Cardiac muscle cell (in vitro differentiated cells and primary cell): ENCODE measurements around the gene NEURL1B. TPM values are rescaled to one million over a fixed set of nuclear protein-coding genes. Genes with fewer than 3 reads are reported as not detected.
"Not testable (repeated sequence)": the region's sequence is repeated elsewhere in the genome, so short reads cannot be mapped to it uniquely, and the experiment has no call there.

Experiments used
- DNase-seq, 2 donors: peaks; one replicate each; pipeline versions ENCODE4 v3.0.0 to v3.0.0-alpha.2; 2010 to 2017; ENCODE audit warnings: low read depth in 1 of 2, low spot score in 1 of 2
- H3K27ac ChIP-seq: fragments of 200-600 bp; sonication (generic); 2 replicates; pipeline ENCODE4 v1.5.1; 2016
- H3K27me3 ChIP-seq: fragments of 200-600 bp; sonication (generic); 2 replicates; pipeline ENCODE4 v1.6.0; 2016; ENCODE audit warnings: control low read depth
- H3K36me3 ChIP-seq: fragments of 200-600 bp; sonication (generic); 2 replicates; pipeline ENCODE4 v1.5.1; 2016; ENCODE audit warnings: control low read depth
- H3K4me1 ChIP-seq: fragments of 200-600 bp; sonication (generic); 2 replicates; pipeline ENCODE4 v1.8.1; 2017; ENCODE audit warnings: low read depth, mild to moderate bottlenecking, mixed run types
- H3K4me3 ChIP-seq: fragments of 200-600 bp; sonication (generic); 2 replicates; pipeline ENCODE4 v1.5.1; 2016; ENCODE audit warnings: mild to moderate bottlenecking
- H3K9me3 ChIP-seq: fragments of 200-600 bp; sonication (generic); 2 replicates; pipeline ENCODE4 v1.5.1; 2017; ENCODE audit warnings: low read depth, mild to moderate bottlenecking, control low read depth
- polyA plus RNA-seq: library from polyadenylated mRNA; unstranded; fragments of >200 nt; fragmentation: Nextera tagmentation; extraction: Ambion mirVana; gene quantifications from 2 replicates; pipeline ENCODE4 v1.2.1, GENCODE V29; 2016
- total RNA-seq: library from RNA; depleted of rRNA; stranded (reverse); fragments of >200 nt; gene quantifications from 2 replicates; pipeline ENCODE4 v1.2.3, GENCODE V29; 2016
- TF ChIP-seq, protein P1 (sequence below): IDR thresholded peaks from 2 replicates; pipeline ENCODE4 v1.5.1; 2012; ENCODE audit warnings: low read depth, mild to moderate bottlenecking, low read length

The NEURL1B gene
- total and polyA plus RNA-seq, 2 experiments from 2014 or later: 4.6 to 55.8 TPM

DNA sequence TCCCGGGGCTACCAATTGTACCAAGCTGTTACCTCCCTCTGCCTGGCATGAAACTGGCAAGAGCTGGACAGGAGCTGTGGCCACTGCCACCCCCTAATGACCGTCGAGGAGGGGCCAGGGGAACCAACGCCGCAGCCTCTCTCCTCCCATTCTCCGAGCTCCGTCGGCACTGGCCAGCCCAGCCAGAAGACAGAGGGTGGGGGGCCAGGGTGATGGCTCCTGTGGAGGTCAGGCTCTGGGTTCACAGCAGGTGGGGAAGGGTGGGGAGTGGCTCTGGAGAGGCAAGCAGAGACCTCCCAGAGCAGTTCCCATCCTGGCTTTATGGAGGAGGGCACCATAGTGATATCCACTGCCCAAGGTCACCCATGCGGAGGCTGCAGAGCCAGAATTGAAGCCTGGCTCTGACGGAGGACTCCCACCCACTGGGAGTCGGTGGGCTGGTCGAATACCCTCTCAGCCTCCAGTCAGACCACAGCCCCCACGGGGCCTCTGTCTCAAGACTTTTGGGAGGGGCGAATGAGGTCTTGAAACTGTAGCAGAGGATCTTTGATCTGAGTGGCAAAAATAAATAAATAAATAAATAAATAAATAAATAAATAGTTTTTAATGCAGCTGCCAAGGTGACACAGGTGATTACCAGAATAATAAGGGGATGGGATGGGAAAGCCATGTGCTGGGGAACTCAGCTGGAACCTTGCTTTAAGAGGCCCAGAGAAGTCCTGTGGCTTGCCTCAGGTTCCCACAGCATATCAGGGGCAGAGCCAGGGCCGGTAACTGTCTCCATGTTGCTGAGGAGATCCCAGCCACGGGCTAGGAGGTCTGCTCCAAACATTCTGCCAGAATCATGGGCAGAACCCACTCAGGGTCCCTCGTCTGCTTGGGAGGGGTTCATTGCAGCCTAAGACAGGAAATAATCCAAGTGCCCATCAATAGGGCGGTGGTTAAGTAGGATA lies 42.5 kb upstream of the NEURL1B start:
- Histone ChIP-seq H3K4me3 (no peak overlapping the region), H3K27ac (no peak overlapping the region), H3K27me3 (no peaks in the 10 kb centered on the region), H3K36me3 (no peaks in the 10 kb centered on the region), H3K9me3 (no peaks in the 10 kb centered on the region), H3K4me1 (peaks cover 13% of the 10 kb centered on the region)
- TF ChIP-seq, protein P1, sequence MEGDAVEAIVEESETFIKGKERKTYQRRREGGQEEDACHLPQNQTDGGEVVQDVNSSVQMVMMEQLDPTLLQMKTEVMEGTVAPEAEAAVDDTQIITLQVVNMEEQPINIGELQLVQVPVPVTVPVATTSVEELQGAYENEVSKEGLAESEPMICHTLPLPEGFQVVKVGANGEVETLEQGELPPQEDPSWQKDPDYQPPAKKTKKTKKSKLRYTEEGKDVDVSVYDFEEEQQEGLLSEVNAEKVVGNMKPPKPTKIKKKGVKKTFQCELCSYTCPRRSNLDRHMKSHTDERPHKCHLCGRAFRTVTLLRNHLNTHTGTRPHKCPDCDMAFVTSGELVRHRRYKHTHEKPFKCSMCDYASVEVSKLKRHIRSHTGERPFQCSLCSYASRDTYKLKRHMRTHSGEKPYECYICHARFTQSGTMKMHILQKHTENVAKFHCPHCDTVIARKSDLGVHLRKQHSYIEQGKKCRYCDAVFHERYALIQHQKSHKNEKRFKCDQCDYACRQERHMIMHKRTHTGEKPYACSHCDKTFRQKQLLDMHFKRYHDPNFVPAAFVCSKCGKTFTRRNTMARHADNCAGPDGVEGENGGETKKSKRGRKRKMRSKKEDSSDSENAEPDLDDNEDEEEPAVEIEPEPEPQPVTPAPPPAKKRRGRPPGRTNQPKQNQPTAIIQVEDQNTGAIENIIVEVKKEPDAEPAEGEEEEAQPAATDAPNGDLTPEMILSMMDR: no peak
- DNase-seq: no peak

DNA sequence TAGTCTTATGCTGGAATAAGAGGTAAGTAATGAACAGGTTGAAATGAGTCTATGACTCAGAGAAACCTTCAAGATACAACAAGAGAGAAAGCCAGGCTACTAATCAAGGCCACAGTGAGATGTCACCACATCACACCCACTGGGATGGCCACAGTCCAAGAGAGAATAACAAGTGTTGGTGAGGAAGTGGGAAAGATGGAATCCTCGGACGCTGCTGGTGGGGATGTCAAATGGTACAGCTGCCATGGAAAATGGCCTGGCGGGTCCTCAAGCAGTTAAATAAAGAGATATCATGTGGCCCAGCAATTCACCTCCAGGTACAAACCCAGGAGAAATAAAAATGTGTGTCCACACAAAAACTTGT lies 41.9 kb upstream of the NEURL1B start:
- H3K4me1 ChIP-seq: peaks cover 15% of the 10 kb centered on the region
- H3K4me3 ChIP-seq: no peak overlapping the region
- no peak overlapping the region for H3K27ac ChIP-seq
- no peaks in the 10 kb centered on the region for H3K9me3 ChIP-seq
- H3K27me3 ChIP-seq: no peaks in the 10 kb centered on the region
- TF ChIP-seq, protein P1: no peak
- H3K36me3 ChIP-seq: no peaks in the 10 kb centered on the region
- DNase-seq: no peak

DNA sequence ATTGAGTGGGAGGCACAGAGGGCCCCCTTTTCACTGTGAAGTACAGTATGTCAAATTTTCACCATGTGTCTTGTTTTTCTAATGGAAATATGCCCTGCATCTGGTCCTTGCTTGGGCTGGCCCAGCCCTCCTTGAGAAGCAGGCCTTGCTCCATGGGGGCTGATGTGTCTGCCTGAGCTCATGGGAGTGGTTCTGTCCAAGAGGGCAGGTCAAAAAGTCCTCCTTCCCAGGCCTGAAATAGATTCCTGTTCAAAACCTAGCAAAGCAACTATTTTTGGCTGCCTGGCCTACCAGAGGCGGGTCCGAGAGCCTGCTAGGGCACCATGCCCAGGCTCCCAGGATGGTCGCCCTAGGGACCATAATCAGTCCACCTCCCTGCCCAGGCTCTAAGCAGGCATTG lies 40.5 kb upstream of the NEURL1B start:
- H3K27ac ChIP-seq: peak overlapping the region; percentile 34
- DNase-seq: no peak
- no peaks in the 10 kb centered on the region for H3K27me3 ChIP-seq
- H3K4me3 ChIP-seq: no peak overlapping the region
- H3K36me3 ChIP-seq: no peaks in the 10 kb centered on the region
- TF ChIP-seq, protein P1: no peak
- no peaks in the 10 kb centered on the region for H3K9me3 ChIP-seq
- H3K4me1 ChIP-seq: peaks cover 15% of the 10 kb centered on the region

DNA sequence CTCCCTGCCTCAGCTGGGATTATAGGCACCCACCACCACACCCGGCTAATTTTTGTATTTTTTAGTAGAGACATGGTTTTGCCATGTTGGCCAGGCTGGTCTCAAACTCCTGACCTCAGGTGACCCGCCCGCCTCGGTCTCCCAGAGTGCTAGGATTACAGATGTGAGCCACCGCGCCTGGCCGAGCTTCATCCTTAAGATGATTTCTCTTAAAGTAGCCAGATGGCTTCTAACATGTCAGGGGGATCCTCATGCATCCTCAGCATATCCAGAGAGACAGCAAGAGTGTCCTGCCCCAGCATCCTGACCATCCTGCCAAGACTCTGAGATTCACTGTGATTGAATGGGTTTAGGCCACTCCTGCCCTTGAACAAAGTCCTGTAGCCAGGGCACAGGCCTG lies 39.5 kb upstream of the NEURL1B start:
- not testable (repeated sequence) for DNase-seq, H3K36me3 ChIP-seq, H3K9me3 ChIP-seq, H3K27me3 ChIP-seq, H3K27ac ChIP-seq, H3K4me3 ChIP-seq
- H3K4me1 ChIP-seq: peaks cover 15% of the 10 kb centered on the region

DNA sequence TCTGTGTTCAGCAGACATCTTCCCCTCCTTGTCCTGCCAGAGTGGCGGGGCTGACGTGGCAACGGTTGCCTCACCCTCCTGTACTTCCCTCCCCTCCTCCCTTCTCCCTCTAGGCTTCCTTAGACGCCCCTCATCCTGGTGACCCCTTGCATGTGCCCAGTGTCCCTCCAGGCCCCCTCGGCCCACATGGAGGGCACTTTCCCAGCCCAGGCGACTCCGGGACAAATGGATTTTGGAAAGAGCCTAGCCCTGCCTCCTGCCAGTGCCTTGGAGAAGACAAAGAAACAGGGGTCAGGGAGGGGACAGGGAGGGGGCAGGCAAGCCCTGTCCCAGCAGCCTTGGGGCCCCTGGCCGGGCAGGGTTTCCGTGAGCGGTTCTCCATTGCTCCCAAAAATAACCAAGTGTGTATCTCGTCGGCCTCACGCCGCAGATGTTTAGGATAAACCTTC lies 38.3 kb upstream of the NEURL1B start:
- TF ChIP-seq, protein P1: no peak
- Histone ChIP-seq H3K4me1 (peaks cover 15% of the 10 kb centered on the region), H3K27ac (no peak overlapping the region), H3K27me3 (no peaks in the 10 kb centered on the region), H3K4me3 (no peak overlapping the region), H3K36me3 (no peaks in the 10 kb centered on the region), H3K9me3 (no peaks in the 10 kb centered on the region)
- peak in 1 of 2 donors; percentile 28 for DNase-seq

DNA sequence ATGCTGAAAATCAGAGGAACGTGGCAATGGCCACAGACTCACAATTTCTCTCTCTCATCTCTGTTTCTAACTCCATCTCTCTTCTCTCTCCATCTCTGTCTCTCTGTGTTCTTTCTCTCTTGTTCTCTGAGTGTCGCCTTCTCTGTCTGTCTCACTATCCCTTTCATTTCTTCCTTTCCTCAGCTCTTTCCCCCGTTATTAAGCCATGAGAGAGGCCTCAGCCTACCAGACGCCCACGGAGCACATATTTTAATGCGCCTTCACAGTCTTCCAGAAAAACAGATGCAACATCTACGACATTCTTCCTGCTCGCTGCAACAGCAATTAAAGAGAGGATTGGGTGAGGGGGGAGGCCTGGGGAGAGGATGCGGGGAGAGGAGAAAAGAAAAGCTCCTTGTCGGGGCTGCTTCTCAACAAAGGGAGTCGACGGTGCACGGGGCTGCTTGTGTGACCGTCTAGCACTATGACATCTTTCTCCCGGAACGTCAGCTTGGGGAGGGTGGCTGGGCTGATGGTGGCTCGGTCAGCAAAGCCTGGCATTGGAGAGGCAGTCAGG lies 37.7 kb upstream of the NEURL1B start:
- Histone ChIP-seq H3K27me3 (no peaks in the 10 kb centered on the region), H3K4me3 (no peak overlapping the region), H3K4me1 (peaks cover 15% of the 10 kb centered on the region), H3K27ac (no peak overlapping the region), H3K9me3 (no peaks in the 10 kb centered on the region), H3K36me3 (no peaks in the 10 kb centered on the region)
- peak in 1 of 2 donors; percentile 58 for DNase-seq
- TF ChIP-seq, protein P1: no peak
